GM12878 (cell line): Measurements from ENCODE around the gene BLCAP. TPM values are rescaled to one million over a fixed set of nuclear protein-coding genes. Genes with fewer than 3 reads are reported as not detected.

Experiments
- ATAC-seq: fragments of 200-7000 bp; cut with Tn5 transposase; 3 replicates; pipeline ENCODE4 v1.9.1; 2020; ENCODE audit warnings: mild to moderate bottlenecking, moderate library complexity
- BruUV-seq: library from RNA; stranded (reverse); fragments of 400-500 nt; replicated peaks from 2 replicates; lab custom pipeline; 2021; lab: Mats Ljungman, UMichigan
- CTCF ChIA-PET: fragments of 300-600 bp; sonication (Branson Sonifier 250); formaldehyde crosslinking; extraction: SDS; loops from one replicate; lab custom pipeline; 2021; ENCODE audit warnings: inconsistent platforms; lab: Yijun Ruan, JAX
- POLR2A ChIA-PET: fragments of 350-600 bp; formaldehyde crosslinking; extraction: SDS; loops from one replicate; lab custom pipeline; 2021; ENCODE audit warnings: inconsistent platforms; lab: Charles Lee
- RAD21 ChIA-PET: fragments of 300-600 bp; sonication (Branson Sonifier 250); formaldehyde crosslinking; loops from one replicate; lab custom pipeline; 2023; ENCODE audit warnings: antibody characterized with exemption; ENCODE audit not compliant: unreplicated experiment; lab: Charles Lee
- SMC1A ChIA-PET: fragments of 300-600 bp; sonication (Branson Sonifier 250); formaldehyde crosslinking; loops from one replicate; lab custom pipeline; 2023; ENCODE audit not compliant: unreplicated experiment, uncharacterized antibody; lab: Charles Lee
- DNase-seq: peaks from one replicate; pipeline ENCODE4 v3.0.0-alpha.2; 2011; ENCODE audit warnings: low read depth, low spot score
- FAIRE-seq: peaks from 3 replicates; lab custom pipeline; 2011; peaks lifted over from hg19 to GRCh38; lab: Jason Lieb, UNC
- H2AFZ ChIP-seq: 2 replicates; pipeline ENCODE4 v1.6.0; 2011; ENCODE audit warnings: low read depth, low read length, control low read depth; ENCODE audit not compliant: control insufficient read depth
- H3K27ac ChIP-seq: 2 replicates; pipeline ENCODE4 v1.5.1; 2011; ENCODE audit warnings: control low read depth; ENCODE audit not compliant: control insufficient read depth, insufficient read depth
- H3K27me3 ChIP-seq, 2 experiments: replicated peaks in 1 of 2; 2 replicates each; pipeline versions ENCODE4 v1.6.0 to v1.6.1; 2011; ENCODE audit warnings: low read length in 1 of 2; ENCODE audit not compliant: control insufficient read depth in 2 of 2, insufficient read depth in 2 of 2
- H3K36me3 ChIP-seq, 2 experiments: 2 replicates each; pipeline ENCODE4 v1.5.1; 2011; ENCODE audit warnings: low read length in 1 of 2; ENCODE audit not compliant: control insufficient read depth in 2 of 2, insufficient read depth in 2 of 2
- H3K4me1 ChIP-seq: 2 replicates; pipeline ENCODE4 v1.6.1; 2011; ENCODE audit warnings: mild to moderate bottlenecking, low read length, moderate library complexity, mixed read lengths; ENCODE audit not compliant: control insufficient read depth, insufficient read depth
- H3K4me2 ChIP-seq: 2 replicates; pipeline ENCODE4 v1.6.0; 2011; ENCODE audit warnings: control low read depth; ENCODE audit not compliant: control insufficient read depth, insufficient read depth
- H3K4me3 ChIP-seq: fragments of 200-600 bp; sonication (generic); 2 replicates; pipeline ENCODE4 v1.5.1; 2016
- H3K79me2 ChIP-seq: 2 replicates; pipeline ENCODE4 v1.6.0; 2011; ENCODE audit warnings: low read length; ENCODE audit not compliant: control insufficient read depth, insufficient read depth
- H3K9ac ChIP-seq: 2 replicates; pipeline ENCODE4 v1.8.0; 2011; ENCODE audit warnings: low read length, control low read depth, mixed read lengths; ENCODE audit not compliant: control insufficient read depth, insufficient read depth
- H3K9me3 ChIP-seq: replicated peaks from 3 replicates; pipeline ENCODE4 v1.5.1; 2011; ENCODE audit warnings: mild to moderate bottlenecking, low read length; ENCODE audit not compliant: control insufficient read depth, insufficient read depth
- H4K20me1 ChIP-seq: 2 replicates; pipeline ENCODE4 v1.6.0; 2011; ENCODE audit not compliant: control insufficient read depth, insufficient read depth
- CREB1 ChIP-seq: IDR thresholded peaks from 2 replicates; pipeline ENCODE4 v1.6.1; 2012; ENCODE audit warnings: low read depth, mild to moderate bottlenecking, inconsistent platforms
- EP300 ChIP-seq, 2 experiments: fragments of 150-350 bp in 1 of 2; IDR thresholded peaks; 2 replicates each; pipeline ENCODE4 v1.6.1; 2011 to 2012; ENCODE audit warnings: low read depth in 2 of 2, low read length in 2 of 2, borderline replicate concordance in 1 of 2, improper control_type of control experiment in 1 of 2, inconsistent platforms in 1 of 2; ENCODE audit not compliant: control insufficient read depth in 1 of 2
- EZH2 ChIP-seq: IDR thresholded peaks from 2 replicates; pipeline ENCODE4 v1.6.1; 2012; ENCODE audit warnings: low read depth, mild to moderate bottlenecking, control low read depth, inconsistent platforms, low read length, borderline replicate concordance; ENCODE audit not compliant: control insufficient read depth
- FOXM1 ChIP-seq: IDR thresholded peaks from 2 replicates; pipeline ENCODE4 v1.6.1; 2012; ENCODE audit warnings: low read depth, mild to moderate bottlenecking, inconsistent platforms, low read length, moderate library complexity
- GABPA ChIP-seq: IDR thresholded peaks from 2 replicates; pipeline ENCODE4 v1.6.1; 2014; ENCODE audit warnings: antibody characterized with exemption, low read depth, mild to moderate bottlenecking, inconsistent platforms
- NFXL1 ChIP-seq: fragments of 450-650 bp; IDR thresholded peaks from 2 replicates; pipeline ENCODE4 v1.6.1; 2017; ENCODE audit warnings: antibody characterized with exemption, mild to moderate bottlenecking, borderline replicate concordance
- PKNOX1 ChIP-seq: fragments of 450-650 bp; IDR thresholded peaks from 2 replicates; pipeline ENCODE4 v1.6.1; 2016; ENCODE audit warnings: mild to moderate bottlenecking
- RCOR1 ChIP-seq: conservative IDR thresholded peaks from 2 replicates; pipeline ENCODE4 v1.6.1; 2012; ENCODE audit warnings: low read depth, low read length, improper control_type of control experiment
- RELB ChIP-seq: fragments of 450-650 bp; IDR thresholded peaks from 2 replicates; pipeline ENCODE4 v1.6.1; 2017; ENCODE audit warnings: low read depth, mild to moderate bottlenecking, moderate library complexity
- SMC3 ChIP-seq: IDR thresholded peaks from 2 replicates; pipeline ENCODE4 v1.6.1; 2011; ENCODE audit warnings: low read length, improper control_type of control experiment, borderline replicate concordance
- ZNF622 ChIP-seq: fragments of 450-650 bp; IDR thresholded peaks from 2 replicates; pipeline ENCODE4 v1.6.1; 2017; ENCODE audit warnings: mild to moderate bottlenecking, inconsistent platforms
- ZZZ3 ChIP-seq: IDR thresholded peaks from 2 replicates; pipeline ENCODE4 v1.6.1; 2011; ENCODE audit warnings: low read depth; ENCODE audit not compliant: control insufficient read depth, insufficient read length
- WGBS: methylation state at CpG from one replicate; pipeline ENCODE4 v1.1.6; 2016; ENCODE audit warnings: low lambda C conversion rate; ENCODE audit not compliant: insufficient replicate concordance, insufficient coverage; ENCODE audit errors: missing lambda C conversion rate; 5-methylcytosine and 5-hydroxymethylcytosine counted together
- in situ Hi-C: fragments of 300-500 bp; cut with MboI; formaldehyde crosslinking; loops from 9 replicates; pipeline ENCODE4 v1.14.3; 2018; ENCODE audit warnings: mixed read lengths
- intact Hi-C: fragments of 100-400 bp; cut with micrococcal nuclease; formaldehyde crosslinking; loops from one replicate; pipeline ENCODE4 v1.14.2; 2022; ENCODE audit not compliant: unreplicated experiment
- polyA plus RNA-seq, 11 experiments: library from polyadenylated mRNA; depleted of rRNA in 4 of 11; unstranded in 6 of 11; stranded (reverse) in 5 of 11; fragments of >200 nt; fragmentation: Nextera tagmentation in 4 of 11; fragmentation: Illumina TruSeq in 1 of 11; extraction: Ambion mirVana in 4 of 11; extraction: Trizol in 1 of 11; gene quantifications; 1 replicate in 1 of 11; 2 replicates in 10 of 11; pipeline versions ENCODE4 v1.2.1 to v1.2.3, GENCODE V29; 2011 to 2016; ENCODE audit warnings: inconsistent platforms in 2 of 11, missing spikeins in 2 of 11, low read depth in 1 of 11
- total RNA-seq, 4 experiments: library from RNA; depleted of rRNA in 3 of 4; stranded (reverse); fragments of >200 nt in 3 of 4; fragmentation: Illumina TruSeq in 1 of 4; extraction: Trizol in 1 of 4; gene quantifications; 2 replicates each; pipeline versions ENCODE4 v1.2.1 to v1.2.3, GENCODE V29; 2013 to 2021
- TF ChIP-seq, protein P1 (sequence below): fragments of 450-650 bp; IDR thresholded peaks from 2 replicates; pipeline ENCODE4 v1.6.1; 2017; ENCODE audit warnings: mild to moderate bottlenecking, low read depth, inconsistent platforms; ENCODE audit not compliant: poor library complexity, severe bottlenecking
- TF ChIP-seq, protein P2 (sequence below): fragments of 150-350 bp; IDR thresholded peaks from 2 replicates; pipeline ENCODE4 v1.6.1; 2014; ENCODE audit warnings: mild to moderate bottlenecking, low read depth, low read length

Gene BLCAP
- total and polyA plus RNA-seq, 10 of the 15 experiments (the other 5 are each of a cell fraction or from before 2014, with no cell fraction given): 24.6 to 62.3 (median 47.3) TPM

DNA sequence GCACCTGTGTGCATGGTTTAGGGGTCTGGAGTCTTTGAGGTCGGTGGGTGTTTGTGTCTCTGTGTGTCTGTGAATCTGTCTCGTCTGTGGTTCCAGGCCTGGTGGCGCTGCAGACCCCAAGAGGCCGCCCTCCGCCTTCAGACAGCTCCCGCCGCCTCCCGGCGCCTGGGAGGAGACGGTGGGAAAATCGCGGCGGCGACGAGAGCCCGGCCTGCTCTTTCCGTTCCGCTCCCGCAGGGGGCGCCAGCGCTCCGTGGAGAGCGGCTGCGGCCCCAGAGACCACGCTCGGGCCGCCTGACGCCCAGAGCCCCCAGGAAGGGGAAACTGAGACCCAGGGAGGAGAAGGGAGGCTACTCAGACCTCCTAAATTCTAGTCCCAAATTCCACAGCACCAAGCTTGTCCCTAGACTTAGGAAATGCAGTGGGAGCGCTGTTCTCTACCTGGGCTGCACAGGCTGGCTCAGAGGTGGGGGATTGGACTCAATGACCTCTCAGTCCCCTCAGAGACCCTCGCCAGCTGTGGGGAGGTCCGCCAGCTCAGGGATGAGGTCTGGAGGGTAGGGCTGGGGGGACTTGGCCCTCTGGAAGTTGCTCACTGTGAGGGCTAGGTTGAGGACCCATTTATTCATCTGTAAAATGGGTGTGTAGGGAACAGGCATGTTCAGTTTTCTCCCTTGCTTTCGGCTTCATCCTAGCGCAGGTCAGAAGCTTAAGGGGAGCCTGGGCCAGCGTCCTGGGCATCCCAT is 36.9 kb upstream of the BLCAP start (continued):
- peak; percentile 85 for TF ChIP-seq SMC3

GRCh38 chr20:37564016-37564387 is 36.3 kb upstream of the BLCAP start:
- 29% methylated on average over 19 of the region's 19 CpGs for WGBS
- DNase-seq: no peak
- ChIA-PET SMC1A (interaction anchor here (0.6 to 2.6 kb wide), 5 partner anchors 22 to 657 kb away, joined by 3 to 7 read pairs (median 4); no protein-coding TSS in a partner anchor), RAD21 (interaction anchor here (0.6 to 1.3 kb wide), 4 partner anchors 16 to 657 kb away, joined by 3 to 8 read pairs (median 4); no protein-coding TSS in a partner anchor), POLR2A (no interaction called here), CTCF (interaction anchor here (0.6 to 4.3 kb wide), 15 partner anchors 8 to 657 kb away, joined by 3 to 26 read pairs (median 4); no protein-coding TSS in a partner anchor)
- Histone ChIP-seq H3K4me1 (no peaks in the 10 kb centered on the region), H3K79me2 (no peaks in the 10 kb centered on the region), H3K9ac (no peak overlapping the region), H3K9me3 (no peaks in the 10 kb centered on the region), H3K4me3 (no peak overlapping the region), H3K4me2 (peak overlapping the region; percentile 42; the same call in 1 of the 2 replicates), H3K27ac (no peak overlapping the region), H3K27me3 (peaks cover 2 to 12% of the 10 kb centered on the region in 2 experiments), H3K36me3 (no peaks in the 10 kb centered on the region), H4K20me1 (no peaks in the 10 kb centered on the region), H2AFZ (no peak overlapping the region)
- in situ Hi-C loops: loop anchor here (10.0 kb wide), 1 partner anchor 661 kb away; no protein-coding TSS in a partner anchor
- no peak for ATAC-seq
- BruUV-seq: no TSS peak
- FAIRE-seq: no peak
- intact Hi-C loops: loop anchor here (2.0 to 10.0 kb wide), 6 partner anchors 191 to 658 kb away; partner anchors contain the start of gene TGM2
- no peak for TF ChIP-seq PKNOX1
- TF ChIP-seq FOXM1: no peak
- no peak for TF ChIP-seq NFXL1
- TF ChIP-seq GABPA: no peak
- no peak for TF ChIP-seq EZH2
- TF ChIP-seq ZNF622: no peak
- TF ChIP-seq CREB1: no peak
- TF ChIP-seq, protein P1, sequence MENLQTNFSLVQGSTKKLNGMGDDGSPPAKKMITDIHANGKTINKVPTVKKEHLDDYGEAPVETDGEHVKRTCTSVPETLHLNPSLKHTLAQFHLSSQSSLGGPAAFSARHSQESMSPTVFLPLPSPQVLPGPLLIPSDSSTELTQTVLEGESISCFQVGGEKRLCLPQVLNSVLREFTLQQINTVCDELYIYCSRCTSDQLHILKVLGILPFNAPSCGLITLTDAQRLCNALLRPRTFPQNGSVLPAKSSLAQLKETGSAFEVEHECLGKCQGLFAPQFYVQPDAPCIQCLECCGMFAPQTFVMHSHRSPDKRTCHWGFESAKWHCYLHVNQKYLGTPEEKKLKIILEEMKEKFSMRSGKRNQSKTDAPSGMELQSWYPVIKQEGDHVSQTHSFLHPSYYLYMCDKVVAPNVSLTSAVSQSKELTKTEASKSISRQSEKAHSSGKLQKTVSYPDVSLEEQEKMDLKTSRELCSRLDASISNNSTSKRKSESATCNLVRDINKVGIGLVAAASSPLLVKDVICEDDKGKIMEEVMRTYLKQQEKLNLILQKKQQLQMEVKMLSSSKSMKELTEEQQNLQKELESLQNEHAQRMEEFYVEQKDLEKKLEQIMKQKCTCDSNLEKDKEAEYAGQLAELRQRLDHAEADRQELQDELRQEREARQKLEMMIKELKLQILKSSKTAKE: no peak
- no peak for TF ChIP-seq RCOR1
- TF ChIP-seq, protein P2, sequence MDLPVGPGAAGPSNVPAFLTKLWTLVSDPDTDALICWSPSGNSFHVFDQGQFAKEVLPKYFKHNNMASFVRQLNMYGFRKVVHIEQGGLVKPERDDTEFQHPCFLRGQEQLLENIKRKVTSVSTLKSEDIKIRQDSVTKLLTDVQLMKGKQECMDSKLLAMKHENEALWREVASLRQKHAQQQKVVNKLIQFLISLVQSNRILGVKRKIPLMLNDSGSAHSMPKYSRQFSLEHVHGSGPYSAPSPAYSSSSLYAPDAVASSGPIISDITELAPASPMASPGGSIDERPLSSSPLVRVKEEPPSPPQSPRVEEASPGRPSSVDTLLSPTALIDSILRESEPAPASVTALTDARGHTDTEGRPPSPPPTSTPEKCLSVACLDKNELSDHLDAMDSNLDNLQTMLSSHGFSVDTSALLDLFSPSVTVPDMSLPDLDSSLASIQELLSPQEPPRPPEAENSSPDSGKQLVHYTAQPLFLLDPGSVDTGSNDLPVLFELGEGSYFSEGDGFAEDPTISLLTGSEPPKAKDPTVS: no peak
- TF ChIP-seq ZZZ3: no peak
- no peak for TF ChIP-seq EP300 (IDR thresholded peaks at IDR 0.05; ENCODE audit: borderline replicate concordance in 1 of 2, control insufficient read depth in 1 of 2, low read depth in 2 of 2, low read length in 2 of 2)
- no peak for TF ChIP-seq RELB
